ENCODE results near the gene SLAMF6. TPM values are rescaled to one million over a fixed set of nuclear protein-coding genes. Genes with fewer than 3 reads are reported as not detected.

The SLAMF6 gene
- total RNA-seq, 1 donor from 2014 or later = not detected

DNA sequence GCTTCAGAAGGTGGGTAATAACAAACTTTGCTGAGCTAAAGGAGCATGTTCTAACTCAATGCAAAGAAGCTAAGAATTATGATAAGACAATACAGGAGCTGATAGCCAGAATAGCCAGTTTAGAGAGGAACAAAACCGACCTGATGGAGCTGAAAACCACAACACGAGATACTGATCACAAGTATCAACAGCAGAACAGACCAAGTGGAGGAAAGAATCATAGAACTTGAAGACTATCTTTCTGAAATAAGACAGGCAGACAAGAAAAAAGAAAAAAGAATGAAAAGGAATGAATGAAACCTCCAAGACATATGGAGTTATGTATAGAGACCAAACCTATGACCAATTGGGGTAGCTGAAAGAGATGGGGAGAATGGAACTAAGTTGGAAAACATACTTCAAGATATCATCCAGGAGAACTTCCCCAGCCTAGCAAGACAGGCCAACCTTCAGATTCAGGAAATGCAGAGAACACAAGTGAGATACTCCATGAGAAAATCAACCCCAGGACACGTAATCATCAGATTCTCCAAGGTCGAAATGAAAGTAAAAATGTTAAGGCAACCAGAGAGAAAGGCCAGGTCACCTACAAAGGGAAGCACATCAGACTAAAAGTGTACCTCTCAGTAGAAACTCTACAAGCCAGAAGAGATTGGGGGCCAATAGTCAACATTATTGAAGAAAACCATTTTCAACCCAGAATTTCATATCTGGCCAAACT lies 35.8 kb upstream of the SLAMF6 start:
- Mint-ChIP-seq H3K4me1 (ENCODE audit: low read depth, unreplicated experiment) (no peaks in the 10 kb centered on the region), H3K4me3 (ENCODE audit: unreplicated experiment) (no peak overlapping the region), H3K27ac (ENCODE audit: unreplicated experiment) (no peak overlapping the region), H3K9me3 (ENCODE audit: unreplicated experiment) (peaks cover 4% of the 10 kb centered on the region), H3K36me3 (ENCODE audit: unreplicated experiment) (no peaks in the 10 kb centered on the region), H3K27me3 (ENCODE audit: unreplicated experiment) (no peaks in the 10 kb centered on the region)
- DNase-seq = no peak
- TF ChIP-seq, protein P1, sequence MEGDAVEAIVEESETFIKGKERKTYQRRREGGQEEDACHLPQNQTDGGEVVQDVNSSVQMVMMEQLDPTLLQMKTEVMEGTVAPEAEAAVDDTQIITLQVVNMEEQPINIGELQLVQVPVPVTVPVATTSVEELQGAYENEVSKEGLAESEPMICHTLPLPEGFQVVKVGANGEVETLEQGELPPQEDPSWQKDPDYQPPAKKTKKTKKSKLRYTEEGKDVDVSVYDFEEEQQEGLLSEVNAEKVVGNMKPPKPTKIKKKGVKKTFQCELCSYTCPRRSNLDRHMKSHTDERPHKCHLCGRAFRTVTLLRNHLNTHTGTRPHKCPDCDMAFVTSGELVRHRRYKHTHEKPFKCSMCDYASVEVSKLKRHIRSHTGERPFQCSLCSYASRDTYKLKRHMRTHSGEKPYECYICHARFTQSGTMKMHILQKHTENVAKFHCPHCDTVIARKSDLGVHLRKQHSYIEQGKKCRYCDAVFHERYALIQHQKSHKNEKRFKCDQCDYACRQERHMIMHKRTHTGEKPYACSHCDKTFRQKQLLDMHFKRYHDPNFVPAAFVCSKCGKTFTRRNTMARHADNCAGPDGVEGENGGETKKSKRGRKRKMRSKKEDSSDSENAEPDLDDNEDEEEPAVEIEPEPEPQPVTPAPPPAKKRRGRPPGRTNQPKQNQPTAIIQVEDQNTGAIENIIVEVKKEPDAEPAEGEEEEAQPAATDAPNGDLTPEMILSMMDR (IDR thresholded peaks at IDR 0.05; ENCODE audit: partially characterized antibody, unreplicated experiment) = no peak

DNA sequence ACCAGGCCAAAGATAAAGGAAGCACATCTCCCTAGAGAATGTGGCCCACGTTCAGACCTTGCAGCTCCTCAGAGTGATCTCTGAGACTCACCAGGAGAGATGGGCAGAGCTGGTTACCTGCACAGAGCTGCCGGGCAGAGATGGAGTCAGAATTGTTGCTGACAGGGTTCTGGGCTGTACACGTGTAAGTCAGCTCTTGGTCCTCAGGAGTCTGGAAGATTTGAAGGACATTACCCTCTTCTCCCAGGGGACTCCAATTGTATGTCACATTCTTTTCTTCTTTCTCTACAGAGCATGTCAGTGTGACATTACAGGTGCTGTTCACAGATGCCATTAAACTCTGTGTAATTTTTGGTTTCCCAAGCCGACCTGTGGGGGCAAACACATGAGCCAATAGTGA lies 30.7 kb upstream of the SLAMF6 start:
- Mint-ChIP-seq H3K4me1 (ENCODE audit: low read depth, unreplicated experiment) (peaks cover 4% of the 10 kb centered on the region), H3K9me3 (ENCODE audit: unreplicated experiment) (peaks cover 3% of the 10 kb centered on the region), H3K4me3 (ENCODE audit: unreplicated experiment) (no peak overlapping the region), H3K27ac (ENCODE audit: unreplicated experiment) (no peak overlapping the region), H3K27me3 (ENCODE audit: unreplicated experiment) (no peaks in the 10 kb centered on the region), H3K36me3 (ENCODE audit: unreplicated experiment) (no peaks in the 10 kb centered on the region)
- TF ChIP-seq, protein P1 (IDR thresholded peaks at IDR 0.05; ENCODE audit: partially characterized antibody, unreplicated experiment) = no peak
- DNase-seq = no peak

DNA sequence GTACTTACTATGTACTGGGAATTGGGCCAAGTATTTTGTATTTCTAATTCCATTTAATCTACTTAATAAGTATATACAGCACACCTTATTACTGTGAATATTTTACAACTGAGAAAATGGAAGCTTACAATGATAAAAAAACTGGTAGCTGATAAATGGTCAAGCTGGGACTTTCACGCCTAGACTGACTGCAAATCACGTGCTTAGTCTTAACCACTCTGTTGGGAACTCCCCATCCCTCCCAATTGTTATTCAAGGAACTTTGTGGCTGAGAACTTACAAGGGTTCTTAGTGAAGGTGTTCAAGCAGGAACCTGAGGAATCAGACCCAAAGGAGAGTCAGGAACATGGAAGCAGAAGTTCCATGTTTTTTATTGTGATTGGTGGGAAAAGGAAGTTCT lies 29.4 kb upstream of the SLAMF6 start:
- H3K9me3 Mint-ChIP-seq (ENCODE audit: unreplicated experiment) = peaks cover 3% of the 10 kb centered on the region
- DNase-seq = no peak
- H3K4me3 Mint-ChIP-seq (ENCODE audit: unreplicated experiment) = no peak overlapping the region
- H3K4me1 Mint-ChIP-seq (ENCODE audit: low read depth, unreplicated experiment) = peaks cover 15% of the 10 kb centered on the region
- no peaks in the 10 kb centered on the region for H3K36me3 Mint-ChIP-seq (ENCODE audit: unreplicated experiment)
- H3K27me3 Mint-ChIP-seq (ENCODE audit: unreplicated experiment) = no peaks in the 10 kb centered on the region
- TF ChIP-seq, protein P1 (IDR thresholded peaks at IDR 0.05; ENCODE audit: partially characterized antibody, unreplicated experiment) = no peak
- no peak overlapping the region for H3K27ac Mint-ChIP-seq (ENCODE audit: unreplicated experiment)

GRCh38 chr1:160550572-160551034 lies 27.5 kb upstream of the SLAMF6 start:
- Mint-ChIP-seq H3K36me3 (ENCODE audit: unreplicated experiment) (no peaks in the 10 kb centered on the region), H3K27ac (ENCODE audit: unreplicated experiment) (no peak overlapping the region), H3K4me3 (ENCODE audit: unreplicated experiment) (no peak overlapping the region), H3K9me3 (ENCODE audit: unreplicated experiment) (peaks cover 3% of the 10 kb centered on the region), H3K27me3 (ENCODE audit: unreplicated experiment) (no peaks in the 10 kb centered on the region), H3K4me1 (ENCODE audit: low read depth, unreplicated experiment) (peaks cover 21% of the 10 kb centered on the region)
- no peak for DNase-seq
- TF ChIP-seq, protein P1 (IDR thresholded peaks at IDR 0.05; ENCODE audit: partially characterized antibody, unreplicated experiment) = no peak

- H3K36me3 Mint-ChIP-seq (ENCODE audit: unreplicated experiment) = no peaks in the 10 kb centered on the region
- no peak overlapping the region for H3K4me3 Mint-ChIP-seq (ENCODE audit: unreplicated experiment)
- no peaks in the 10 kb centered on the region for H3K27me3 Mint-ChIP-seq (ENCODE audit: unreplicated experiment)
- H3K27ac Mint-ChIP-seq (ENCODE audit: unreplicated experiment) = peak overlapping the region; percentile 33
- H3K4me1 Mint-ChIP-seq (ENCODE audit: low read depth, unreplicated experiment) = peaks cover 21% of the 10 kb centered on the region
- no peak for DNase-seq
- peaks cover 3% of the 10 kb centered on the region for H3K9me3 Mint-ChIP-seq (ENCODE audit: unreplicated experiment)
- TF ChIP-seq, protein P1 (IDR thresholded peaks at IDR 0.05; ENCODE audit: partially characterized antibody, unreplicated experiment) = no peak
These were observed 26.6 kb upstream of the SLAMF6 start for GRCh38 chr1:160549665-160550006.
